K562 (cell line): ENCODE measurements around the gene PIP5K1B. TPM values are rescaled to one million over a fixed set of nuclear protein-coding genes. Genes with fewer than 3 reads are reported as not detected.
A peak's percentile ranks its signal among the peaks of the same experiment; 100 is the strongest.

ENCODE experiments used
- ATAC-seq: fragments of 200-7000 bp; cut with Tn5 transposase; 3 replicates; pipeline ENCODE4 v1.9.1; 2020; ENCODE audit warnings: moderate library complexity
- BruUV-seq: library from RNA; stranded (reverse); fragments of 400-500 nt; replicated peaks from 2 replicates; lab custom pipeline; 2021; lab: Mats Ljungman, UMichigan
- CTCF ChIA-PET: fragments of 300-600 bp; formaldehyde crosslinking; extraction: SDS; loops from one replicate; lab custom pipeline; 2021; ENCODE audit warnings: low intra/inter-chr PET ratio; lab: Yijun Ruan, JAX
- POLR2A ChIA-PET: fragments of 300-600, 350-650 bp; sonication (Branson Sonifier 250); formaldehyde crosslinking; extraction: SDS; loops from one replicate; lab custom pipeline; 2021; ENCODE audit warnings: antibody characterized with exemption, inconsistent platforms; lab: Yijun Ruan, JAX
- DNase-seq, 4 experiments: peaks; one replicate each; pipeline versions ENCODE4 v3.0.0 to v3.0.0-alpha.2; 2011 to 2018; ENCODE audit warnings: low spot score in 3 of 4, mixed read lengths in 3 of 4; ENCODE audit errors: extremely low read depth in 1 of 4
- FAIRE-seq: peaks from 2 replicates; lab custom pipeline; 2011; peaks lifted over from hg19 to GRCh38; lab: Jason Lieb, UNC
- H2AFZ ChIP-seq: 2 replicates; pipeline ENCODE4 v1.6.0; 2011; ENCODE audit warnings: low read depth, low read length, control low read depth, inconsistent platforms
- H3K27ac ChIP-seq: fragments of 200-600 bp; 3 replicates; pipeline ENCODE4 v1.8.0; 2011; ENCODE audit warnings: low read depth, mild to moderate bottlenecking, control low read depth, inconsistent platforms, low read length, moderate library complexity, mixed read lengths; ENCODE audit errors: extremely low read depth
- H3K27me3 ChIP-seq, 2 experiments: fragments of 300-600 bp in 1 of 2; 2 replicates in 1 of 2; 3 replicates in 1 of 2; pipeline versions ENCODE4 v1.6.0 to v1.8.0; 2011; ENCODE audit warnings: inconsistent platforms in 2 of 2, low read length in 2 of 2, mild to moderate bottlenecking in 1 of 2, mixed read lengths in 1 of 2, moderate library complexity in 1 of 2; ENCODE audit not compliant: control insufficient read depth in 2 of 2, insufficient read depth in 2 of 2
- H3K36me3 ChIP-seq: fragments of 300-600 bp; 3 replicates; pipeline ENCODE4 v1.8.0; 2011; ENCODE audit warnings: mild to moderate bottlenecking, low read length, inconsistent platforms; ENCODE audit not compliant: control insufficient read depth, insufficient read depth
- H3K4me1 ChIP-seq, 2 experiments: fragments of 200-600 bp in 1 of 2; replicated peaks in 1 of 2; 2 replicates in 1 of 2; 3 replicates in 1 of 2; pipeline versions ENCODE4 v1.5.1 to v1.8.0; 2011; ENCODE audit warnings: inconsistent platforms in 2 of 2, low read length in 2 of 2, mild to moderate bottlenecking in 1 of 2, mixed read lengths in 1 of 2, moderate library complexity in 1 of 2; ENCODE audit not compliant: control insufficient read depth in 2 of 2, insufficient read depth in 2 of 2
- H3K4me2 ChIP-seq: 2 replicates; pipeline ENCODE4 v1.6.1; 2011; ENCODE audit warnings: low read length, control low read depth, inconsistent platforms, mixed read lengths; ENCODE audit not compliant: insufficient read depth
- H3K4me3 ChIP-seq: fragments of 200-600 bp; sonication (generic), shearing (Covaris generic); 2 replicates; pipeline ENCODE4 v1.5.1; 2016; ENCODE audit warnings: control low read depth, inconsistent platforms
- H3K79me2 ChIP-seq: fragments of 200-600 bp; 3 replicates; pipeline ENCODE4 v1.8.0; 2011; ENCODE audit warnings: low read length, inconsistent platforms; ENCODE audit not compliant: control insufficient read depth, insufficient read depth
- H3K9ac ChIP-seq, 2 experiments: 2 replicates each; pipeline versions ENCODE4 v1.6.0 to v1.6.1; 2011; ENCODE audit warnings: low read depth in 2 of 2, low read length in 2 of 2, control low read depth in 1 of 2, inconsistent platforms in 1 of 2, mild to moderate bottlenecking in 1 of 2, mixed read lengths in 1 of 2; ENCODE audit not compliant: insufficient read depth in 1 of 2
- H3K9me1 ChIP-seq: one replicate; pipeline ENCODE4 v1.6.0; 2011; ENCODE audit warnings: inconsistent platforms, mild to moderate bottlenecking, low read length, moderate library complexity; ENCODE audit not compliant: control insufficient read depth, insufficient read depth
- H3K9me3 ChIP-seq: replicated peaks from 2 replicates; pipeline ENCODE4 v1.5.1; 2011; ENCODE audit warnings: low read depth, low read length, inconsistent platforms; ENCODE audit not compliant: control insufficient read depth, insufficient read depth
- H4K20me1 ChIP-seq: replicated peaks from 2 replicates; pipeline ENCODE4 v1.6.1; 2011; ENCODE audit warnings: low read length, inconsistent platforms, mixed read lengths; ENCODE audit not compliant: control insufficient read depth, insufficient read depth
- ARID1B ChIP-seq: fragments of 450-650 bp; IDR thresholded peaks from 2 replicates; pipeline ENCODE4 v1.6.1; 2016; ENCODE audit warnings: antibody characterized with exemption, mild to moderate bottlenecking, inconsistent platforms
- ATF7 ChIP-seq: fragments of 450-650 bp; IDR thresholded peaks from 2 replicates; pipeline ENCODE4 v1.7.1; 2014; ENCODE audit warnings: mild to moderate bottlenecking, moderate library complexity
- CHD2 ChIP-seq: IDR thresholded peaks from 2 replicates; pipeline ENCODE4 v1.6.1; 2011; ENCODE audit warnings: low read depth, low read length
- CREM ChIP-seq: IDR thresholded peaks from 2 replicates; pipeline ENCODE4 v1.6.1; 2014; ENCODE audit warnings: antibody characterized with exemption, low read depth
- CTBP1 ChIP-seq: fragments of 450-650 bp; IDR thresholded peaks from 2 replicates; pipeline ENCODE4 v1.6.1; 2016; ENCODE audit warnings: borderline replicate concordance
- EP300 ChIP-seq: IDR thresholded peaks from 2 replicates; pipeline ENCODE4 v1.6.1; 2012; ENCODE audit warnings: low read length, improper control_type of control experiment
- FOSL1 ChIP-seq: fragments of 200-800 bp; sonication (Bioruptor generic); conservative IDR thresholded peaks from 2 replicates; pipeline ENCODE4 v1.6.1; 2016; ENCODE audit warnings: missing genetic modification characterization, missing compliant biosample characterization
- HDAC1 ChIP-seq, 2 experiments: fragments of 450-650 bp; IDR thresholded peaks; 2 replicates each; pipeline ENCODE4 v1.6.1; 2016 to 2017; ENCODE audit warnings: inconsistent platforms in 1 of 2, mild to moderate bottlenecking in 1 of 2, moderate library complexity in 1 of 2
- MTA1 ChIP-seq: fragments of 450-650 bp; IDR thresholded peaks from 2 replicates; pipeline ENCODE4 v1.6.1; 2017; ENCODE audit warnings: borderline replicate concordance
- NFE2 ChIP-seq: IDR thresholded peaks from 2 replicates; pipeline ENCODE4 v1.6.1; 2014; ENCODE audit warnings: antibody characterized with exemption, low read depth
- SMARCA4 ChIP-seq: fragments of 450-650 bp; IDR thresholded peaks from 2 replicates; pipeline ENCODE4 v1.6.1; 2016
- SMARCE1 ChIP-seq: fragments of 450-650 bp; IDR thresholded peaks from 2 replicates; pipeline ENCODE4 v1.7.1; 2016; ENCODE audit warnings: mild to moderate bottlenecking
- SPI1 ChIP-seq: IDR thresholded peaks from 2 replicates; pipeline ENCODE4 v1.6.1; 2011; ENCODE audit warnings: low read depth, low read length, control low read depth, borderline replicate concordance
- TEAD2 ChIP-seq: fragments of 450-650 bp; IDR thresholded peaks from 2 replicates; pipeline ENCODE4 v1.6.1; 2016; ENCODE audit warnings: missing genetic modification characterization, control low read depth, missing compliant biosample characterization
- WGBS: fragments of 100-300 bp; shearing (Covaris generic); methylation state at CpG from one replicate; pipeline ENCODE4 v1.1.6; 2016; ENCODE audit warnings: low coverage, mixed read lengths; ENCODE audit not compliant: insufficient coverage; ENCODE audit errors: missing lambda C conversion rate; 5-methylcytosine and 5-hydroxymethylcytosine counted together
- in situ Hi-C: fragments of 300-500 bp; cut with MboI; formaldehyde crosslinking; loops from 4 replicates; pipeline ENCODE4 v1.15.0; 2018; ENCODE audit warnings: inconsistent platforms, mixed read lengths
- intact Hi-C: fragments of 100-400 bp; cut with micrococcal nuclease; formaldehyde crosslinking; loops from 2 replicates; pipeline ENCODE4 v1.14.2; 2022
- polyA plus RNA-seq, 8 experiments: library from polyadenylated mRNA; depleted of rRNA in 4 of 8; stranded (reverse) in 5 of 8; unstranded in 3 of 8; fragments of >200 nt; fragmentation: Nextera tagmentation in 2 of 8; fragmentation: Illumina TruSeq in 1 of 8; extraction: Ambion mirVana in 2 of 8; extraction: Trizol in 1 of 8; gene quantifications; 2 replicates each; pipeline versions ENCODE4 v1.2.1 to v1.2.3, GENCODE V29; 2011 to 2014; ENCODE audit warnings: inconsistent platforms in 1 of 8, missing spikeins in 1 of 8
- total RNA-seq, 7 experiments: library from RNA; depleted of rRNA in 6 of 7; stranded (reverse); fragments of >200 nt in 6 of 7; fragmentation: Illumina TruSeq in 2 of 7; extraction: Trizol in 2 of 7; gene quantifications; 2 replicates each; pipeline versions ENCODE4 v1.2.1 to v1.2.3, GENCODE V29; 2011 to 2021; ENCODE audit warnings: low replicate concordance in 1 of 7
- TF ChIP-seq, protein P1 (sequence below): fragments of 200-800 bp; sonication (Bioruptor generic); IDR thresholded peaks from 2 replicates; pipeline ENCODE4 v1.6.1; 2017; ENCODE audit warnings: missing genetic modification characterization, missing compliant biosample characterization
- TF ChIP-seq, protein P2 (sequence below): fragments of 250-450 bp; sonication (Bioruptor Pico); IDR thresholded peaks from 2 replicates; pipeline ENCODE4 v1.4.0; 2020

PIP5K1B gene
- total and polyA plus RNA-seq, 9 of the 15 experiments (the other 6 are each of a cell fraction or from before 2014, with no cell fraction given), result 3.1 to 12.9 (median 7.4) TPM

DNA sequence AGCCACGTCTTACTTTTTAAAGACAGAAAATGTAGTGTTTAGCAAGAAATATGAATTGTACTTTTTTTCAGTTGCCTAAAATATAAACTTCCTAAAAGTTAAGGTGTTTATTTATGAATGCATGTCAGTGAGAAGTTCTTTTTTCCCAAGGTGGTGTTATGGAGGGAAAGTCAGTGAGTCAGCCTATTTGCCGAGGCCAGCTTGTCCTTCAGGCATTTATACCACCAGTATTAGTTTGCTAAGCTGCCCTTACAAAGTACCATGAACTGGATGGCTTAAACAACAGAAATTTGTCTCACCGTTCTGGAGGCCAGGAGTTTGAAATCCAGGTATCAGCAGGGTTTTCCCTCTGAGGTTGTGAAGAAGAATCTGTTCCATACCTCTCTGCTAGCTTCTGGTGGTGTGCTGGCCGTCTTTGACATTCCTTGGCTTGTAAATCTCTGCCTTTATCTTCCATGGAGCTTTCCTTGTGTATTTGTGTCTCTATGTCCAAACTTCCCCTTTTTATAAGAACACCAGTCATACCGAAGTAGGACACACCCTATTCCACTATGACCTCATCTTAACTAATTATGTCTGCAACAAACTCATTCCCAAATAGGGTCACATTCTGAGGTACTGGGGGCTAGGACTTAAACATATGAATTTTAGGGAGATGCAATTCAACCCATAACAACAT, 270.5 kb downstream of the PIP5K1B start:
- no peak overlapping the region for H3K4me2 ChIP-seq
- TF ChIP-seq EP300 (peak; percentile 22; the same call in 1 of the 2 replicates), FOSL1 (tag) (peak; percentile 32; the same call in 1 of the 2 replicates), SMARCE1 (peak; percentile 26; the same call in 1 of the 2 replicates), CTBP1 (no peak; the same call in 1 of the 2 replicates), HDAC1 (IDR thresholded peaks at IDR 0.05) (peak in 1 of 2 experiments; percentile 65; a peak in 1 of 4 replicates), ARID1B (peak; percentile 56), CHD2 (no peak), SMARCA4 (peak; percentile 39; the same call in 1 of the 2 replicates), SPI1 (0 out of 2 replicates have a peak, but pooled peaks have one; percentile 25), NFE2 (no peak), ATF7 (peak; percentile 94), TEAD2 (tag) (0 out of 2 replicates have a peak, but pooled peaks have one; percentile 43), MTA1 (peak; percentile 38; the same call in 1 of the 2 replicates), CREM (peak; percentile 17; the same call in 1 of the 2 replicates)
- TF ChIP-seq, protein P1, sequence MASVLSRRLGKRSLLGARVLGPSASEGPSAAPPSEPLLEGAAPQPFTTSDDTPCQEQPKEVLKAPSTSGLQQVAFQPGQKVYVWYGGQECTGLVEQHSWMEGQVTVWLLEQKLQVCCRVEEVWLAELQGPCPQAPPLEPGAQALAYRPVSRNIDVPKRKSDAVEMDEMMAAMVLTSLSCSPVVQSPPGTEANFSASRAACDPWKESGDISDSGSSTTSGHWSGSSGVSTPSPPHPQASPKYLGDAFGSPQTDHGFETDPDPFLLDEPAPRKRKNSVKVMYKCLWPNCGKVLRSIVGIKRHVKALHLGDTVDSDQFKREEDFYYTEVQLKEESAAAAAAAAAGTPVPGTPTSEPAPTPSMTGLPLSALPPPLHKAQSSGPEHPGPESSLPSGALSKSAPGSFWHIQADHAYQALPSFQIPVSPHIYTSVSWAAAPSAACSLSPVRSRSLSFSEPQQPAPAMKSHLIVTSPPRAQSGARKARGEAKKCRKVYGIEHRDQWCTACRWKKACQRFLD (CRISPR knock-in tag), result peak; percentile 35; the same call in 1 of the 2 replicates
- TF ChIP-seq, protein P2, sequence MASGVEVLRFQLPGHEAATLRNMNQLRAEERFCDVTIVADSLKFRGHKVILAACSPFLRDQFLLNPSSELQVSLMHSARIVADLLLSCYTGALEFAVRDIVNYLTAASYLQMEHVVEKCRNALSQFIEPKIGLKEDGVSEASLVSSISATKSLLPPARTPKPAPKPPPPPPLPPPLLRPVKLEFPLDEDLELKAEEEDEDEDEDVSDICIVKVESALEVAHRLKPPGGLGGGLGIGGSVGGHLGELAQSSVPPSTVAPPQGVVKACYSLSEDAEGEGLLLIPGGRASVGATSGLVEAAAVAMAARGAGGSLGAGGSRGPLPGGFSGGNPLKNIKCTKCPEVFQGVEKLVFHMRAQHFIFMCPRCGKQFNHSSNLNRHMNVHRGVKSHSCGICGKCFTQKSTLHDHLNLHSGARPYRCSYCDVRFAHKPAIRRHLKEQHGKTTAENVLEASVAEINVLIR (CRISPR knock-in tag), result no peak

More for the DNA sequence above, 270.5 kb downstream of the PIP5K1B start:
- Histone ChIP-seq H3K4me3 (no peak overlapping the region), H3K9me1 (no peaks in the 10 kb centered on the region), H3K36me3 (no peaks in the 10 kb centered on the region), H3K9ac (peak overlapping the region in 1 of 2 experiments; percentile 49; a peak in 1 of 4 replicates), H3K27me3 (no peaks in the 10 kb centered on the region), H3K4me1 (peaks cover 12 to 51% of the 10 kb centered on the region in 2 experiments; a peak in 4 of 5 replicates), H3K79me2 (no peaks in the 10 kb centered on the region; the same call in 2 of the 3 replicates), H2AFZ (no peak overlapping the region), H4K20me1 (no peaks in the 10 kb centered on the region), H3K9me3 (peaks cover 5% of the 10 kb centered on the region; the same call in 1 of the 2 replicates), H3K27ac (peak overlapping the region; percentile 57; the same call in 2 of the 3 replicates)
- peak; percentile 58 for ATAC-seq
- CTCF ChIA-PET, result no interaction called here
- BruUV-seq, result TSS peak; percentile 80
- intact Hi-C loops (no loop called here), in situ Hi-C loops (no loop called here)
- POLR2A ChIA-PET, result interaction anchor here (0.6 to 1.4 kb wide), 4 partner anchors 8 to 26 kb away, joined by 3 to 6 read pairs (median 4); no protein-coding TSS in a partner anchor
- no peak for FAIRE-seq
- no peak for DNase-seq
- WGBS, result 11% methylated on average over 5 of the region's 5 CpGs
